ENCODE measurements around the gene FAM9B.

FAM9B gene

DNA sequence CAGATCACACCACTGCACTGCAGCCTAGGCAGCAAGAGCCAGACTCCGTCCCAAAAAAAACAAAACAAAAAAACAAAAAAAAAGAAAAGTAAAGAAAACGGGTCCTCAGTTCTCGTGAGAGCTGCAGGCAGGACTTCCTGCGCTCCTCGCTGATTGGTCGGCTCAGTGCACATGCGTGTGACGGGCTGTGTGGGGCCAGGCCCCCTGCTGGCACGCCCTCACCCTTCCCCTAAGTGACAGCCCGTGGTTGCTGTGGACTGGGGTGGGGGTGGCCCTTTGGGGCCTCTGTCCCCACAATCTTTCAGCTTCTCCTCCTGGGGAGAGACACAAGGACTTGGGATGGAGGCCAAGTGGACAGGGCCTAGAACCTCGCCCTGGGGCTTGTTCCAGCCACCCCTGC, at the start of gene FAM9B:
FAM9B (minus strand) TSS at position 139 of the 400 bp plus-strand sequence. CDS start 1,141 bp downstream, outside the sequence.
- Histone ChIP-seq H4K20me1 (no peaks in the 10 kb centered on the region), H3K4me2 (no peak within 1 kb of the TSS), H3K27ac (no peak within 1 kb of the TSS), H3K4me3 (no peak within 1 kb of the TSS), H3K36me3 (no peaks in the 10 kb centered on the region), H3K27me3 (no peaks in the 10 kb centered on the region), H3K9me3 (peaks cover 13% of the 10 kb centered on the region; the same call in 1 of the 2 replicates), H3K4me1 (no peaks in the 10 kb centered on the region), H3K9ac (no peak within 1 kb of the TSS)
- TF ChIP-seq Cebpa-rat (IDR thresholded peaks at IDR 0.05), result no peak

DNA sequence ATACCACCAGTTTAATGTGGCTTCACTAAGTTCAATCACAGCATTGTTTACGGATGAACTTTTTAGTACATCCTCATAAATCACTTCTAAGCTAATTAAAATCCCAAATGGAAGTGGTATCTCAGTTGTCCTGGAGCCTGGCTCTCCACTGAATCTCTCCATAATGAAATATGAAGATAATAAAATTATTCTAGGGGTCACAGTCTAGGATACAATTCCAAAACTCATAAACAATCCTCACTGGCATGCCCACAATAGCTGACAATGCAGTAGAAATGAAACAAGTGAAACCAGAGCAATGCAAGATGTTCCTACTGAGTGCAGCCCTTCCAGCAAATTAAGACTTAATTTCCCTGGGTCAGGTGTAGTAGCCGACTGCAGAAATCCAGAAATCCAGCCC, 47.3 kb upstream of the FAM9B start:
- H3K9me3 ChIP-seq, result no peaks in the 10 kb centered on the region; the same call in 1 of the 2 replicates
- H4K20me1 ChIP-seq, result no peaks in the 10 kb centered on the region
- no peak overlapping the region for H3K27ac ChIP-seq
- no peaks in the 10 kb centered on the region for H3K27me3 ChIP-seq
- no peaks in the 10 kb centered on the region for H3K36me3 ChIP-seq
- H3K4me2 ChIP-seq, result no peak overlapping the region
- H3K9ac ChIP-seq, result no peak overlapping the region
- no peak for TF ChIP-seq Cebpa-rat (IDR thresholded peaks at IDR 0.05)
- peaks cover 6% of the 10 kb centered on the region for H3K4me1 ChIP-seq
- no peak overlapping the region for H3K4me3 ChIP-seq

DNA sequence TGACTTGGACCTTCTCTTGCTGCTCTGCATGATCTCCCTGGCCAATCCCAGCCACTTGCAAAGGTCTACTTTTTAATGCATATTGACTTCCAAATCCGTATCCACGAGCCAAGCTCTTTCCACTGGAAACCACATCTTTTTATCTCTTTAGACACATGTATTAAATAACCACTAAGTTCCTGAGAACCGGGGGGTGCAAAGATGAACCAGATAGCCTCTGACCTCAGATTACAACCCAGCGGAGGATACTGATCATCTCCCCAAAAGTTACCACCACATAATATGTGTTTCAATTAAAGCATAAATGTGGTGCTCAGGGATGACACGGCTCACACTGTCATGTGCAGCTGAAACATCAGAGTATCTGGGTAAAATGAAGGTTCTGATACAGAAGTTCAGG, 40.4 kb upstream of the FAM9B start:
- no peak for TF ChIP-seq Cebpa-rat (IDR thresholded peaks at IDR 0.05)
- Histone ChIP-seq H4K20me1 (no peaks in the 10 kb centered on the region), H3K36me3 (no peaks in the 10 kb centered on the region), H3K9me3 (no peaks in the 10 kb centered on the region), H3K27me3 (no peaks in the 10 kb centered on the region), H3K4me3 (no peak overlapping the region), H3K4me2 (no peak overlapping the region), H3K4me1 (peaks cover 7% of the 10 kb centered on the region), H3K9ac (no peak overlapping the region), H3K27ac (no peak overlapping the region)

DNA sequence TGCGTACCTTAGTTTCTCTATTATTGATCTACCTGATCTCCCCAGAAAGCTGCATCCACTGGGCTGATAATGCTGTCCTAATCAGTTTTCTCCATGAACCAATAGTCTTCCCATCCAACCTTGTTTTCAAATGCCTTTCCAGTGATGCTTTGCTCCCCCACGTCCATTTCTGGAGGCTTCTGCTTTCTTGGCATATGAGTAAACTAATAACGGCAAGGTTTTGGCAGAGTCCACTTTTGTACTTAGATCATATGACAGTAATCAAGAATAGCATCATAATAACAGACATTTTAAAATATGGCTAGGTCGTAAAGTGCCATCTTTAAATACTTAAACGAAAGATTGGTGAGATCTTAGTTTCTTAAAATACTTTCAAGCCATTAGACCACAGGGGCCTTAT, 38.4 kb upstream of the FAM9B start:
- Histone ChIP-seq H3K4me2 (no peak overlapping the region), H3K9ac (no peak overlapping the region), H4K20me1 (no peaks in the 10 kb centered on the region), H3K36me3 (no peaks in the 10 kb centered on the region), H3K27ac (no peak overlapping the region), H3K27me3 (no peaks in the 10 kb centered on the region), H3K4me1 (peaks cover 7% of the 10 kb centered on the region), H3K4me3 (no peak overlapping the region), H3K9me3 (no peaks in the 10 kb centered on the region)
- no peak for TF ChIP-seq Cebpa-rat (IDR thresholded peaks at IDR 0.05)

DNA sequence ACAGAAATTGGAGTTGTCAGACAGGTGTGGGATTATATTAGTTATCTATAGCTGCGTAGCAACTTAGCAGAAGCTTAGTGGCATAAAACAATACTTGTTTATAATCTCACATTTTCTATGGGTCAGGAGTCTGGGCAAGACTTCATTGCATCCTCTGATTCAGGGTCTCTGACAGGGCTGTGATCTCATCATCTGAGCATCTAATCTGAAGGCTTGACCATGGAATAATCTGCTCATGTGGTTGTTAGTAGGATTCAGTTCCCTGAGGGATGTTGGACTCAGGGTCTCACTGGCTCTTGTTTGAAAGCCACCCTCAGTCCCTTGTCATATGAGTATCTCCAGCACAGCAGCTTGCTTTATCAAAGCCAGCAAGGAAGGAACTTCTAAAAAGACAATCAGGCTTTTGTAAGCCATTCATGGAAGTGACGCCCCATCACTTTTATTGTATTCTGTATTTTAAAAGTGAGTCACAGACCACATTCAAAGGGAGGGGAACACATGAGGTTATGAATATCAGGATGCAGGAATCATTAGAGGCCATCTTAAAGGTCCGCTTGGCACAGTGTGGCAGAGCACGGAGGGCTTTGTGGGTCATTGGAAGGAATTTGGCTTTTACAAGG, 37.2 kb upstream of the FAM9B start:
- no peak overlapping the region for H3K9ac ChIP-seq
- no peaks in the 10 kb centered on the region for H3K4me1 ChIP-seq
- no peaks in the 10 kb centered on the region for H3K9me3 ChIP-seq
- no peaks in the 10 kb centered on the region for H4K20me1 ChIP-seq
- TF ChIP-seq Cebpa-rat (IDR thresholded peaks at IDR 0.05), result no peak
- H3K36me3 ChIP-seq, result no peaks in the 10 kb centered on the region
- no peak overlapping the region for H3K4me3 ChIP-seq
- no peak overlapping the region for H3K27ac ChIP-seq
- no peaks in the 10 kb centered on the region for H3K27me3 ChIP-seq
- no peak overlapping the region for H3K4me2 ChIP-seq

DNA sequence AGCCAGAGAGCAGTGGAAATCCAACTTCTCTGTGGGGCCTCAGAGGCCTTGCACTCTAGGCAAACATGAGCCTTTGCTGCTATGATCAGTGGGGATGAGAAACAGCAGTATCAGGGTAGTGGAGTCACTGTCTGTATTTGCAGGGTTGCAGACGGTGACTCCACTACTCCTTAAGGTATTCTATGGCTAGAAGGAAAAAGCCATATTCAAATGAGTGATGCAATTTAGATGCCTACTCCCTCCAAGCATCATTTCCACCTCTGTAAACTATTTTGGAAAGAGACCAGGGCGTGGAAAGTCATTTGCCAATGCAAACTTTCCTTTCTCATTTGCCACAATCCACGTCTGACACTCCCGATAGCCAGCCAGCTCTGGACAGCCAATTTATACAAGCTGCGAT, 35.6 kb upstream of the FAM9B start:
- H3K36me3 ChIP-seq, result no peaks in the 10 kb centered on the region

DNA sequence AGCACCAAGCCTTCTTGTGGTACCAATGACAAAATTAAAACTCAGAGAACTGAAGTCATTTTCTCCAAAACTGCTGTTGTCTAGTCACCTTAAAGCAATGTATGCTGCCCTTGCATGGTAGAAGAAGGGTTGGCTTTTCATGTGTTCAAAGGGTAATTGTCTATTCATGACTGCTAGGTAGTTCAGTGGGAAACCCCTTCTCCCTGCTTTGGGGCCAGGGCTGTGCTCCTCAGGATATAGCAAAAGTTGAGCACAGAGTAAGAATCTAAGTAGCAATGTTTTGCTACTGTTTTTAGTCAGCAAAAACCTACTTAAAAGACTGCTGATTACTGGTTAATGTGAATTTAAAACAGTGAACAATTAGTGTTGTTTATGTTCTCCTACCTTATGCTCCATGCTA, 30.8 kb upstream of the FAM9B start:
- no peaks in the 10 kb centered on the region for H3K9me3 ChIP-seq
- TF ChIP-seq Cebpa-rat (IDR thresholded peaks at IDR 0.05), result no peak
- no peaks in the 10 kb centered on the region for H3K27me3 ChIP-seq
- no peaks in the 10 kb centered on the region for H4K20me1 ChIP-seq
- H3K4me2 ChIP-seq, result no peak overlapping the region
- no peaks in the 10 kb centered on the region for H3K4me1 ChIP-seq
- no peak overlapping the region for H3K4me3 ChIP-seq
- H3K36me3 ChIP-seq, result no peaks in the 10 kb centered on the region
- no peak overlapping the region for H3K27ac ChIP-seq
- no peak overlapping the region for H3K9ac ChIP-seq

More for the DNA sequence above, 35.6 kb upstream of the FAM9B start:
- no peak for TF ChIP-seq Cebpa-rat (IDR thresholded peaks at IDR 0.05)
- H3K27me3 ChIP-seq, result no peaks in the 10 kb centered on the region
- no peaks in the 10 kb centered on the region for H3K9me3 ChIP-seq
- no peak overlapping the region for H3K27ac ChIP-seq
- H3K4me1 ChIP-seq, result no peaks in the 10 kb centered on the region
- no peaks in the 10 kb centered on the region for H4K20me1 ChIP-seq
- no peak overlapping the region for H3K9ac ChIP-seq
- H3K4me3 ChIP-seq, result no peak overlapping the region
- H3K4me2 ChIP-seq, result no peak overlapping the region

DNA sequence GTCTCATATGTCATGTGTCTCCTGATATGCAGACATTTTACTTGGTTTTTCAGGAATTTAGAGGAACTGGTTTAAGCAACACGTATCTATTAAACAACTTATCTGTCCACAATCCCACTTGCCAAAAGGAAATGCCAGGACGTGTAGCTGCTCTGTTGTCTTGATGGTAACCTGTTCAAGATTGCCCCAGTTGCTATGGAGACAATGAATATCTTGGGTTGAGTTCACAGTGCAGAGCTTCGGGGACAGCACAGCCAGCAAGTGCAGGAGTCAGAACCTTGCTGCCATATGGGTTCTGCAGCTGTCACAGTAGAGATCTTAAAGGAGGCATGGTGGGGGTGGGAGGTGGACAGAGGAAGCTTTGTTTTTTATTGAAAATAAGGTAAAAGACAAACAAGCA, 28.7 kb upstream of the FAM9B start:
- Histone ChIP-seq H3K27ac (no peak overlapping the region), H3K27me3 (no peaks in the 10 kb centered on the region), H3K9me3 (no peaks in the 10 kb centered on the region), H4K20me1 (no peaks in the 10 kb centered on the region), H3K36me3 (no peaks in the 10 kb centered on the region), H3K4me3 (no peak overlapping the region), H3K9ac (no peak overlapping the region), H3K4me1 (no peaks in the 10 kb centered on the region), H3K4me2 (no peak overlapping the region)
- no peak for TF ChIP-seq Cebpa-rat (IDR thresholded peaks at IDR 0.05)

DNA sequence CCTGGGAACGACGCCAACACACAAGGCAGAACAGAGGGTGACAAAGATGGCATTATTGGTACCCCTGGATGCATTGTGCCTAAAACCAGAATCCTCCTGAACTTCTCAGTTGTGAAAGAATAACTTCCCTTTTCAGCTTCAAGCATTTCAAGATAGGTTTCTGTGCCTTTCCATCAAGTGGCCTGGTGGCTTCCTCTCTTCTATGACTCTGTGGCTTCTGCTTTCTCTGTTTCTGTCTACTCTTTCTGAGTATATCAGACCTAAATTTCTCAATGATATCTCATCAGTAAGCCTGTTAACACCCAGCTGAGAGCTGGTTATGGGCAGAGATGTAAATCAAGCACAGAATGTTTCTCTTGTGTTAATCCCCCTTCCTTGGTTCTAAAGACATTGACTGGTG, 21.4 kb upstream of the FAM9B start:
- H4K20me1 ChIP-seq, result no peaks in the 10 kb centered on the region
- H3K9me3 ChIP-seq, result no peaks in the 10 kb centered on the region
- no peak overlapping the region for H3K9ac ChIP-seq
- no peak overlapping the region for H3K4me2 ChIP-seq
- no peaks in the 10 kb centered on the region for H3K4me1 ChIP-seq
- H3K27ac ChIP-seq, result no peak overlapping the region
- no peak overlapping the region for H3K4me3 ChIP-seq
- no peaks in the 10 kb centered on the region for H3K27me3 ChIP-seq
- H3K36me3 ChIP-seq, result no peaks in the 10 kb centered on the region
- no peak for TF ChIP-seq Cebpa-rat (IDR thresholded peaks at IDR 0.05)

DNA sequence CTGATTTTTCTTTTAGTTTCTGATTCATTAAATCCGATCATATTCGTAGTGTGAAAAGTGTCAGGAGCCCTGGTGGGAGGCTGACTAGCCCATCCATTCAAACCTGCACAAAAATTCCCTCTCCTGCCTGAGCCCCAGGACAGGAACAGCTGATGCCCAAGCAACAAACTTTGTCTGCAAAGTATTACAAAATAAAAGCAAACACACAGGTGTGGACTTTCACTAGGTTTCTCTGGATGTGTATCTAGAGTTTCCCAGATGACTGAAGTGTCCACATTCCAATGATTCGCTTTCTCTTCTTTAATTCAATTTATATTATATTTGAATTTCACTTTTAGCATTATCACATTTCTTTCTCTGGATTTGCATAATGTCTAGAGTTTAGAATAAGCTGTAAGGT, 18.2 kb upstream of the FAM9B start:
- Histone ChIP-seq H4K20me1 (no peaks in the 10 kb centered on the region), H3K36me3 (no peaks in the 10 kb centered on the region), H3K9ac (no peak overlapping the region), H3K27me3 (no peaks in the 10 kb centered on the region), H3K9me3 (no peaks in the 10 kb centered on the region), H3K4me1 (no peaks in the 10 kb centered on the region), H3K27ac (no peak overlapping the region), H3K4me2 (no peak overlapping the region), H3K4me3 (no peak overlapping the region)
- TF ChIP-seq Cebpa-rat (IDR thresholded peaks at IDR 0.05), result no peak

DNA sequence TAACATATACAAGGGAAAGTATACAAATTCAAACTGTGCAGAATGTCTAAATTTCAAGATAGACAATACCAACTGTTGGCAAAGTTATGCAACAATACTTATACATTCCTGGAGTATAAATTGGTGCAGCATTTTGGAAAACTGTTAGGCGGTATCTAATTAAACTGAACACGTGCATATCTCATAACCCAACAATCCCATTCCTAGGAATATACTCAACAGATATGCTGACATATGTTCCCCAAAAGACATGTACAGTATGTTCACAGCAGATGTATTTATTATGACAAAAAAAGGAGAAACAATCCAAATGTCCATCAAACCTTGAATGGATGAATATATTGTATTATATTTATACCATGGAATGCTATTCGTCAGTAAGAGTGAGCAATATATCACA, 16.4 kb upstream of the FAM9B start:
- Histone ChIP-seq H3K27ac (no peak overlapping the region), H3K36me3 (no peaks in the 10 kb centered on the region), H3K4me3 (no peak overlapping the region), H4K20me1 (no peaks in the 10 kb centered on the region), H3K4me2 (no peak overlapping the region), H3K4me1 (no peaks in the 10 kb centered on the region), H3K9me3 (no peaks in the 10 kb centered on the region), H3K27me3 (no peaks in the 10 kb centered on the region), H3K9ac (no peak overlapping the region)
- no peak for TF ChIP-seq Cebpa-rat (IDR thresholded peaks at IDR 0.05)
